Measurements from ENCODE around the gene MGAT5. TPM values are rescaled to one million over a fixed set of nuclear protein-coding genes. Genes with fewer than 3 reads are reported as not detected.
A peak's percentile ranks its signal among the peaks of the same experiment; 100 is the strongest.

MGAT5 gene
- total RNA-seq, 1 experiment from 2014 or later, result 23.0 TPM

- peak; percentile 70 for DNase-seq (ENCODE audit: extremely low read depth, low read depth)
Observed at GRCh38 chr2:134411828-134412638, 158.2 kb downstream of the MGAT5 start.

- no peak for DNase-seq (ENCODE audit: extremely low read depth, low read depth)
Observed at GRCh38 chr2:134412639-134412999, 158.7 kb downstream of the MGAT5 start.

GRCh38 chr2:134413430-134413829 lies 159.6 kb downstream of the MGAT5 start:
- no peak for DNase-seq (ENCODE audit: extremely low read depth, low read depth)

GRCh38 chr2:134413912-134414311 lies 160.0 kb downstream of the MGAT5 start:
- DNase-seq (ENCODE audit: extremely low read depth, low read depth), result no peak

DNA sequence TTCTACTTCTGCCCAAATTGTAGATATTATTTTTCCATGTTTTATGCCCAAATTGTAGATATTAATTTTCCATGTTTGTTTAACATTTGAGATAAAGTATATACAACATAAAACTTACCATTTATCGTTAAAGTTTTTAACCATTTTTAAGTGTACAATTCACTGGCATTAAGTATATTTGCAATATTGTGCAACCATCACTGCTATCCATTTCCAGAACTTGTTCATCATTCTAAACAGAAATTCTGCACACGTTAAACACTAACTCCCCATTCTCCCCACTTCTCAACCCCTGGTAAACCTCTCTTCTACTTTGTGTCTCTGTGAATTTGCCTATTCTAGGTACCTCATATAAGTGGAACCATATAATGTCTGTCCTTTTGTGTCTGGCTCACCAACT lies 162.1 kb downstream of the MGAT5 start:
- DNase-seq (ENCODE audit: extremely low read depth, low read depth), result no peak

DNA sequence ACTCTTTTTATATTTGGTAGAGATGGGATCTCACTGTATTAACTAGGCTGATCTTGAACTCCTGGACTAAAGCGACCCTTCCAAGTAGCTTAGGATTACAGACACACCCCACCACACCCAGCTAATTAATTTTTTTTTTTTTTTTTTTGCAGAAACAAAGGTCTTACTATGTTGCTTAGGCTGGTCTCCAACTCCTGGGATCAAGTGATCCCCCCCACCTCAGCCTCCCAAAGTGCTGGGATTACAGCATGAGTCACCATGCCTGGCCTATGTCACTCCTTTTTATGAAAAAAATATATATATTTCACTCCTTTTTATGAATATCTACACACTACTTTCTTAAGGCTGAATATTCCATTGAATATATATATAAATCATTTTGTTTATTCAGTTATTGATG lies 162.8 kb downstream of the MGAT5 start:
- no peak for DNase-seq (ENCODE audit: extremely low read depth, low read depth)

- DNase-seq (ENCODE audit: extremely low read depth, low read depth), result no peak
Observed at GRCh38 chr2:134417968-134418582, 164.2 kb downstream of the MGAT5 start.

GRCh38 chr2:134420259-134420658 lies 166.4 kb downstream of the MGAT5 start:
- DNase-seq (ENCODE audit: extremely low read depth, low read depth), result no peak

GRCh38 chr2:134420920-134421319 lies 167.0 kb downstream of the MGAT5 start:
- DNase-seq (ENCODE audit: extremely low read depth, low read depth), result no peak

- no peak for DNase-seq (ENCODE audit: extremely low read depth, low read depth)
Observed at GRCh38 chr2:134421556-134422328, 167.9 kb downstream of the MGAT5 start.

DNA sequence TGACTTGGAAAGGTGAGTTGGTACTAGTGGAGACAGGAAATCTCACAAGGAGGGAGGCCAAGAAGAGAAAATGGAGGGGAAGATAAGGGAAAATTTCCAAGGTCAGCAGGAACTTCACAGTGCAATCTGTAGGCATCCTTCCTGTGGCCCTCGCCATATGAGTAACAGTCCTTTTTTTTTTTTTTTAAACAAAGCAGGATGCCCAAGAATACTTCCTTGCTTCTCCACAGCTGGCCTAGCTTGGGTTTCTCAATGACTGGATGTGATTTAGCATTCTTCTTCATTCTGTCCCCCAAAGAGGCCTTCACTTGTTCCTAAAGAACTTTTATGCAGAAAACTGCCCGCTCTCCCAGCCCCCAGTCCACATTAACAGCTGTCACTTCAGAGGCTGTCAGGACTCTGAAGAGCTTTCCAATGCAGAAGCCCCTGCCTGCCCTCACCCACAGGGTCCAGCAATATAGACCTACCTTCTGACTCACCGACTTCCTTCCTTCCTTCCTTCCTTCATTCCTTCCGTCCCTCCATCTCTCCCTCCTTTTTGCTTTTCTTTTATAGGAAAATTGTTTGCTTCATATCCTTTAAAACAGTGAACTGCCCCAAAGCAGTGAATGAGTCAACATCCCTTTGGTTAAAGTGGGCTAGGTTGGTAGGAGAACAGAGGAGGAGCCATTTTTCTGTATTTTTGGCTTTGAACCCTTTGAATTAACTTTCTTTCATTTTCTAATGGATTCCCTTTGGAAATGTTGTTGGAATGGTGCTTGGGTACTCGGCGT lies 172.0 kb downstream of the MGAT5 start:
- no peak for DNase-seq (ENCODE audit: extremely low read depth, low read depth)

DNA sequence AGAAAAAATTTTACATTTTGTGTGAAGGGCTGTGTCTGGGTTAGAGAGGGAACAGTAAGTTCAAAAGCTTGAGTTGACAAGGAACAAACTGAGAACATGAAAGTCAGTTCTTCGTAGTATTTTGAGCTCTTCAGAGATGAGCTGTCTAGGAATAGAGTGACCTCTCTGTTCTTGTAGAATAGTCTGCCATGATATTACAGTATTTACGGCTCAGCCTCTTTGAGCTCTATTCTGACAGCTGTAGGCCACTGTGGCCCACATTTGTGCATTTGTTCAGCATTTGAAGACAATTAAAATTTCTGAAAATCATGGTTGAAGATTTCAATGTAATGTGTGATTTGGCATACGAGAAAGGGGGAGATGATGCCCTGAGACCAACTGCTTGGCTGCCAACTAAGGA lies 172.8 kb downstream of the MGAT5 start:
- DNase-seq (ENCODE audit: extremely low read depth, low read depth), result no peak

- no peak for DNase-seq (ENCODE audit: extremely low read depth, low read depth)
Observed at GRCh38 chr2:134429886-134430285, 176.0 kb downstream of the MGAT5 start.

GRCh38 chr2:134431838-134432434 lies 178.1 kb downstream of the MGAT5 start:
- no peak for DNase-seq (ENCODE audit: extremely low read depth, low read depth)

DNA sequence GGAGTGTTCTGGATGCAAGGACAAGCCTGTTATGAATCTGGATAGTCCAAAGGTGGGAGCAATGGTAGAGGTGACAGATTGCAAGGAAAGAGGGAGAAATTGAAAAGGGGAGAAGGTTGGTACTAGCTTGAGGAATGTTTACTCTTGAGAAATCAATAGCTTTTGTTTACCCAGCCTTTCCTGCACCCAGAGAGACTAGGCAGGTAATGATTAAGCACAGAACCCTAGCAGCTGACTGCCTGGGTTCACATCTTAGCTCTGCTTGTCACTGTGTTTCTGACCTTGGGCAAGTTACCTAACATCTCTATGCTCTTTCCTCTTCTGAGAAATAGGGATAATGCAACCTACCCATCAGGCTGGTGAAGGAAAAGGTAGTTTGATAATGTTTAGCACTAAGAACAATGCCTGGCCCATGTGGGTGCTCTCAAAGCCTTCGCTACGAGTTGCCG lies 178.6 kb downstream of the MGAT5 start:
- DNase-seq (ENCODE audit: extremely low read depth, low read depth), result no peak

DNA sequence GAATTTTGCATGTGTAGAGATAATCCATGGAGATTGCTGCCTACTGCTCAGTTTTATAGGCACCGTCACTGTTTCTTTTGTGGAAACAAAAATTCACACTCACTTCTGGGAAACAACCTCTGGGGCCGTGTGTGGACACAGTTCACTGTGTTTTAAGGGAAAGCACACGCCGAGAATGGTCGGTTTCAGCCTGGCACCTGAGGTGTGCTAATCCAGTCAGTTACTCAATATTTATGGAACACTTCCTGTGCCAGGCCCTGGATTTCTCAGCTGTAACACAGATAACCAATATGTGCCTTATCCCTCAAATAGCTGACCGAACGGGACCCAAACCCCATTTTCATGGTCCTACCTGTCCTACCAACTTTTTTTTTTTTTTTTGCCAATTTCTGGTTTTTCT lies 179.6 kb downstream of the MGAT5 start:
- DNase-seq (ENCODE audit: extremely low read depth, low read depth), result no peak

- no peak for DNase-seq (ENCODE audit: extremely low read depth, low read depth)
Observed at GRCh38 chr2:134433979-134434378, 180.1 kb downstream of the MGAT5 start.

DNA sequence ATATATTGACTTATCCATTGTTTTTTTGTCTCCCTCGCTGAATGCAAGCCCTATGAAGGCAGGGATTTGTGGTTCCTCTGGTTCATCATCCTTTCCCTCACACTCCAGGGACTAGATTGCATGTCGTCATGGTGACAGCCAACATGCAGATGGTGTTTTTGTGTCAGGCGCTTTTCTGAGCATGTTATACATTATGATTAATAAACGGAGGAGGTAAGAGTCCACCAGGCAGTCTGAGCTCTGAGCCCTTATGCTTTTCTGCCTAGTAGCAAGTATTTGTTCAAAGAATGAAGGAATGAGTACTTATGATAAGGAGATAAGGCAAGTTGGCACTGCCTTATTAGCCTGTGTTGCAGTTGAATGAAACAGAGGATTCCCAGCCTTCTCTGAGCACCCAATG lies 181.6 kb downstream of the MGAT5 start:
- no peak for DNase-seq (ENCODE audit: extremely low read depth, low read depth)

GRCh38 chr2:134435936-134436335 lies 182.1 kb downstream of the MGAT5 start:
- no peak for DNase-seq (ENCODE audit: extremely low read depth, low read depth)

- no peak for DNase-seq (ENCODE audit: extremely low read depth, low read depth)
Observed at GRCh38 chr2:134436706-134437105, 182.8 kb downstream of the MGAT5 start.
